Endodermal cell (in vitro differentiated cells): ENCODE measurements around the gene MTHFS. TPM values are rescaled to one million over a fixed set of nuclear protein-coding genes. Genes with fewer than 3 reads are reported as not detected.

Experiments
- DNase-seq: peaks from one replicate; pipeline ENCODE4 v3.0.0-alpha.2; 2017
- H3K27ac ChIP-seq: 2 replicates; pipeline ENCODE4 v1.5.1; 2013; ENCODE audit warnings: mild to moderate bottlenecking, low read depth, low read length, moderate library complexity
- H3K27me3 ChIP-seq: 2 replicates; pipeline ENCODE4 v1.6.1; 2013; ENCODE audit warnings: mild to moderate bottlenecking, low read length, moderate library complexity; ENCODE audit not compliant: insufficient read depth, control insufficient read depth, poor library complexity, severe bottlenecking
- H3K36me3 ChIP-seq: 2 replicates; pipeline ENCODE4 v1.7.0; 2013; ENCODE audit warnings: mild to moderate bottlenecking, low read length, moderate library complexity; ENCODE audit not compliant: control insufficient read depth, insufficient read depth
- H3K4me1 ChIP-seq: one replicate; pipeline ENCODE4 v1.7.0; 2013; ENCODE audit warnings: low read length; ENCODE audit not compliant: control insufficient read depth, insufficient read depth
- H3K4me3 ChIP-seq: 2 replicates; pipeline ENCODE4 v1.5.1; 2013; ENCODE audit warnings: mild to moderate bottlenecking, low read length, moderate library complexity
- H3K9ac ChIP-seq: 2 replicates; pipeline ENCODE4 v1.6.1; 2013; ENCODE audit warnings: mild to moderate bottlenecking, low read length, moderate library complexity; ENCODE audit not compliant: poor library complexity, severe bottlenecking; ENCODE audit errors: extremely low read depth
- H3K9me3 ChIP-seq: 2 replicates; pipeline ENCODE4 v1.6.1; 2013; ENCODE audit warnings: mild to moderate bottlenecking, low read length, moderate library complexity; ENCODE audit not compliant: control insufficient read depth
- H3K27ac Mint-ChIP-seq: 2 replicates; pipeline ENCODE4 v1.8.0; 2020; ENCODE audit warnings: mixed read lengths
- H3K27me3 Mint-ChIP-seq: 2 replicates; pipeline ENCODE4 v1.8.0; 2021; ENCODE audit warnings: mild to moderate bottlenecking, mixed read lengths; ENCODE audit not compliant: insufficient read depth
- H3K36me3 Mint-ChIP-seq: 2 replicates; pipeline ENCODE4 v1.8.0; 2020; ENCODE audit warnings: low read depth, mixed read lengths
- H3K4me1 Mint-ChIP-seq: 2 replicates; pipeline ENCODE4 v1.8.0; 2020; ENCODE audit warnings: mixed read lengths
- H3K4me3 Mint-ChIP-seq: 2 replicates; pipeline ENCODE4 v1.8.0; 2020; ENCODE audit warnings: mild to moderate bottlenecking, moderate library complexity, mixed read lengths
- H3K9me3 Mint-ChIP-seq: 2 replicates; pipeline ENCODE4 v1.8.0; 2020; ENCODE audit warnings: mild to moderate bottlenecking, mixed read lengths
- CTCF ChIP-seq: fragments of 200-600 bp; sonication (generic); conservative IDR thresholded peaks from 2 replicates; pipeline ENCODE4 v1.5.0; 2021; ENCODE audit warnings: antibody characterized with exemption, mild to moderate bottlenecking
- WGBS, 2 experiments: methylation state at CpG; one replicate each; pipeline versions ENCODE4 v1.1.5 to v1.1.7; 2013; ENCODE audit warnings: missing lambda C conversion rate in 2 of 2, mixed read lengths in 1 of 2; ENCODE audit not compliant: insufficient coverage in 1 of 2, insufficient read length in 1 of 2; 5-methylcytosine and 5-hydroxymethylcytosine counted together
- long read RNA-seq, 4 experiments: library from polyadenylated mRNA in 2 of 4; library from RNA in 1 of 4; library from capped mRNA in 1 of 4; stranded (forward) in 3 of 4; unstranded in 1 of 4; transcript quantifications; one replicate each; pipeline ENCODE4 v2.0.0, GENCODE V29; 2020 to 2021; ENCODE audit warnings: inconsistent platforms in 1 of 4
- polyA plus RNA-seq, 2 experiments: library from polyadenylated mRNA; stranded (reverse); fragments of 50-300 nt; gene quantifications; one replicate each; pipeline ENCODE4 v1.2.3, GENCODE V29; 2013
- total RNA-seq, 2 donors: library from RNA; stranded (reverse); fragmentation: NEBNext Ultra II Directional in 1 of 2; extraction: Animal tissue kit (Norgen Biotek cat#: 25700) in 1 of 2; gene quantifications; 2 replicates in 1 of 2; 3 replicates in 1 of 2; pipeline ENCODE4 v1.2.1, GENCODE V29; 2021

Gene MTHFS
- total RNA-seq: 10 to 100 TPM; 28.2 to 33.6 TPM
- 21.2 TPM for polyA plus RNA-seq (2013, experiment 1 of 2)
- polyA plus RNA-seq (2013, experiment 2 of 2): 19.2 TPM
- long read RNA-seq, experiment 1, transcript MTHFS-201 (3 exons, 907 nt): major isoform, 9 of 17 reads
- long read RNA-seq, experiment 1, partial matches to known transcripts: 2 of 17 reads
- long read RNA-seq, experiment 1, other reads (novel, unspliced or antisense): 5 of 17 reads
- long read RNA-seq, experiment 2, transcript MTHFS-201 (3 exons, 907 nt): major isoform, 36 of 59 reads
- long read RNA-seq, experiment 2, partial matches to known transcripts: 0 of 59 reads
- long read RNA-seq, experiment 2, other reads (novel, unspliced or antisense): 23 of 59 reads
- long read RNA-seq, experiment 3, transcript MTHFS-201 (3 exons, 907 nt): major isoform, 15 of 27 reads
- long read RNA-seq, experiment 3, partial matches to known transcripts: 0 of 27 reads
- long read RNA-seq, experiment 3, other reads (novel, unspliced or antisense): 12 of 27 reads
- long read RNA-seq, experiment 4, transcript MTHFS-201 (3 exons, 907 nt): major isoform, 76 of 107 reads
- long read RNA-seq, experiment 4, partial matches to known transcripts: 0 of 107 reads
- long read RNA-seq, experiment 4, other reads (novel, unspliced or antisense): 31 of 107 reads

- H3K4me1 ChIP-seq: no peaks in the 10 kb centered on the region
- peak within 1 kb of the TSS; percentile 98 for H3K27ac Mint-ChIP-seq
- H3K27ac ChIP-seq: peak within 1 kb of the TSS; percentile 75
- peak within 1 kb of the TSS; percentile 89 for H3K4me3 Mint-ChIP-seq
- TF ChIP-seq CTCF: peak; percentile 65
- H3K4me3 ChIP-seq: peak within 1 kb of the TSS; percentile 96
- no peaks in the 10 kb centered on the region for H3K27me3 ChIP-seq
- 0 to 1% methylated on average over 22 to 90 of the region's 90 CpGs for WGBS, 2 experiments
- no peaks in the 10 kb centered on the region for H3K27me3 Mint-ChIP-seq
- peaks cover 16% of the 10 kb centered on the region for H3K36me3 Mint-ChIP-seq
- DNase-seq: peak; percentile 91
- H3K4me1 Mint-ChIP-seq: peaks cover 30% of the 10 kb centered on the region
- no peaks in the 10 kb centered on the region for H3K36me3 ChIP-seq
- no peaks in the 10 kb centered on the region for H3K9me3 ChIP-seq
- no peaks in the 10 kb centered on the region for H3K9me3 Mint-ChIP-seq
- peak within 1 kb of the TSS; percentile 80 for H3K9ac ChIP-seq
Observed at GRCh38 chr15:79896634-79897379, at the start of gene MTHFS. Gene MTHFS (minus strand): TSS chr15:79897014. CDS start chr15:79896988, 26 bp downstream.

GRCh38 chr15:79944622-79945021, 47.8 kb upstream of the MTHFS start:
- no peaks in the 10 kb centered on the region for H3K9me3 ChIP-seq
- H3K27ac Mint-ChIP-seq: no peak overlapping the region
- TF ChIP-seq CTCF: no peak
- peaks cover 19% of the 10 kb centered on the region for H3K4me1 Mint-ChIP-seq
- no peak for DNase-seq
- no peaks in the 10 kb centered on the region for H3K9me3 Mint-ChIP-seq
- no peak overlapping the region for H3K4me3 Mint-ChIP-seq
- no peak overlapping the region for H3K9ac ChIP-seq
- WGBS, 2 experiments: 92 to 93% methylated on average over 7 of the region's 7 CpGs
- no peaks in the 10 kb centered on the region for H3K36me3 Mint-ChIP-seq
- H3K4me3 ChIP-seq: no peak overlapping the region
- H3K36me3 ChIP-seq: no peaks in the 10 kb centered on the region
- no peaks in the 10 kb centered on the region for H3K27me3 ChIP-seq
- H3K27me3 Mint-ChIP-seq: no peaks in the 10 kb centered on the region
- H3K27ac ChIP-seq: no peak overlapping the region
- H3K4me1 ChIP-seq: no peaks in the 10 kb centered on the region

DNA sequence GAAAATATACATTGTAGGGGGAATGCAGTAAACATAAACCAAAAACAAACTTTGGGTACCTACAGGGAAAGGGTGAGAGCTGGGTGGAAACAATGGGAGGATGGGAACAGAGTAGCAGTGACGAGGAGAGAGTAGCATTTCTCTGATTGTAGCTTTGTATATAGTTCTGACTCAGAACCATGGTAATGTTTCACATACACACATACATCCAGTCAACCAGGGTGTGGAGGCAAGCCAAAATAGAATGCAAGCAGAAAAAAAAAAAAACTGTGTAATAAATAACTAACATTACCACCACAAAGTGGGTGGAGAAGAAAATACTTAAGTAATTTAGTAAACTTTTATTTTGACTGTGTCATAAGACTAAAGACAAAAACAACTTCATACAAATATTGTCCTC, 47.0 kb upstream of the MTHFS start:
- H3K4me1 Mint-ChIP-seq: peaks cover 19% of the 10 kb centered on the region
- H3K27ac Mint-ChIP-seq: no peak overlapping the region
- H3K36me3 ChIP-seq: no peaks in the 10 kb centered on the region
- 60% methylated on average over 1 of the region's 1 CpG; no CpG with 5 or more reads in 1 of the 2 experiments for WGBS, 2 experiments
- H3K9me3 ChIP-seq: no peaks in the 10 kb centered on the region
- no peaks in the 10 kb centered on the region for H3K27me3 ChIP-seq
- peaks cover 2% of the 10 kb centered on the region for H3K27me3 Mint-ChIP-seq
- H3K36me3 Mint-ChIP-seq: no peaks in the 10 kb centered on the region
- no peaks in the 10 kb centered on the region for H3K4me1 ChIP-seq
- H3K9me3 Mint-ChIP-seq: no peaks in the 10 kb centered on the region
- H3K27ac ChIP-seq: no peak overlapping the region
- no peak overlapping the region for H3K4me3 ChIP-seq
- TF ChIP-seq CTCF: no peak
- no peak overlapping the region for H3K4me3 Mint-ChIP-seq
- DNase-seq: no peak
- H3K9ac ChIP-seq: no peak overlapping the region
